Gastrocnemius medialis (tissue), 4 donors: ENCODE results near the gene SMARCAD1. TPM values are rescaled to one million over a fixed set of nuclear protein-coding genes. Genes with fewer than 3 reads are reported as not detected.

Source experiments
- ATAC-seq, 2 donors: fragments of 150-250 bp; one replicate each; pipeline ENCODE4 v1.9.1; 2016
- DNase-seq, 2 donors: peaks; one replicate each; pipeline ENCODE4 v3.0.0-alpha.2; 2019
- H3K27ac ChIP-seq, 4 donors: fragments of 200-600 bp; sonication (generic); 1 replicate in 1 of 4; 2 replicates in 3 of 4; pipeline ENCODE4 v1.5.1; 2016 to 2018; ENCODE audit warnings: mild to moderate bottlenecking in 2 of 4, moderate library complexity in 1 of 4
- H3K27me3 ChIP-seq, 3 donors: fragments of 200-600 bp; sonication (generic) in 2 of 3; 1 replicate in 1 of 3; 2 replicates in 2 of 3; pipeline versions ENCODE4 v1.5.1 to v1.6.0; 2016 to 2019; ENCODE audit warnings: mild to moderate bottlenecking in 1 of 3, moderate library complexity in 1 of 3
- H3K36me3 ChIP-seq, 2 donors: fragments of 200-600 bp; sonication (generic) in 1 of 2; one replicate each; pipeline ENCODE4 v1.5.1; 2017 to 2018
- H3K4me1 ChIP-seq, 2 donors: fragments of 200-600 bp; sonication (generic) in 1 of 2; one replicate each; pipeline ENCODE4 v1.5.1; 2016 to 2017; ENCODE audit warnings: mild to moderate bottlenecking in 2 of 2
- H3K4me3 ChIP-seq, 4 donors: fragments of 200-600 bp; sonication (generic) in 3 of 4; 1 replicate in 1 of 4; 2 replicates in 3 of 4; pipeline ENCODE4 v1.5.1; 2016 to 2019; ENCODE audit warnings: mild to moderate bottlenecking in 2 of 4
- H3K9me3 ChIP-seq, 3 donors: fragments of 200-600 bp; sonication (generic) in 2 of 3; 1 replicate in 1 of 3; 2 replicates in 2 of 3; pipeline ENCODE4 v1.5.1; 2016 to 2019
- CTCF ChIP-seq, 5 experiments: fragments of 450-650 bp in 3 of 5; fragments of 200-600 bp in 2 of 5; sonication (generic) in 2 of 5; IDR thresholded peaks in 4 of 5; conservative IDR thresholded peaks in 1 of 5; 1 replicate in 4 of 5; 2 replicates in 1 of 5; pipeline ENCODE4 v1.5.1; 2016 to 2019; ENCODE audit warnings: antibody characterized with exemption in 5 of 5, mild to moderate bottlenecking in 3 of 5, moderate library complexity in 3 of 5
- POLR2A ChIP-seq, 2 donors: fragments of 450-650 bp; IDR thresholded peaks; one replicate each; pipeline ENCODE4 v1.6.1; 2017; ENCODE audit warnings: antibody characterized with exemption in 2 of 2, mild to moderate bottlenecking in 2 of 2, moderate library complexity in 2 of 2
- in situ Hi-C, 4 donors: fragments of 200-750 bp; cut with MboI; loops; one replicate each; pipeline versions ENCODE4 v1.15.0 to v1.8.0; 2017; ENCODE audit warnings: low sequenced_read_pairs in 4 of 4
- intact Hi-C: fragments of 100-400 bp; cut with DNase I; formaldehyde crosslinking; loops from one replicate; pipeline ENCODE4 v1.15.1; 2023; ENCODE audit warnings: low total_unique reads
- total RNA-seq, 4 donors: library from RNA; depleted of rRNA; stranded (reverse); fragments of >200 nt; gene quantifications; one replicate each; pipeline versions ENCODE4 v1.1.0 to v1.2.3, GENCODE V29; 2016

The SMARCAD1 gene
- total RNA-seq, 4 donors from 2014 or later: 5.7 to 16.9 (median 8.0) TPM

- Histone ChIP-seq H3K36me3 (peaks cover 0 to 44% of the 10 kb centered on the region in 2 donors), H3K27ac (no peak overlapping the region), H3K4me3 (no peak overlapping the region), H3K27me3 (no peaks in the 10 kb centered on the region), H3K4me1 (no peaks in the 10 kb centered on the region), H3K9me3 (no peaks in the 10 kb centered on the region)
- in situ Hi-C loops: no loop called here
- intact Hi-C loops: no loop called here
- ATAC-seq (no peak), DNase-seq (no peak)
- TF ChIP-seq POLR2A (IDR thresholded peaks at IDR 0.05): no peak
Observed at GRCh38 chr4:94240384-94240783, 32.7 kb downstream of the SMARCAD1 start.

GRCh38 chr4:94244087-94244828 lies 36.6 kb downstream of the SMARCAD1 start:
- H3K4me3 ChIP-seq: no peak overlapping the region
- ATAC-seq: no peak
- intact Hi-C loops (no loop called here), in situ Hi-C loops (no loop called here)
- H3K4me1 ChIP-seq: no peaks in the 10 kb centered on the region
- no peak overlapping the region for H3K27ac ChIP-seq
- no peak for DNase-seq
- H3K27me3 ChIP-seq: no peaks in the 10 kb centered on the region
- no peaks in the 10 kb centered on the region for H3K9me3 ChIP-seq
- peaks cover 0 to 22% of the 10 kb centered on the region in 2 donors for H3K36me3 ChIP-seq
- TF ChIP-seq POLR2A (IDR thresholded peaks at IDR 0.05): no peak
- no peak for TF ChIP-seq CTCF (IDR thresholded peaks at IDR 0.05 in 4 of 5, conservative IDR thresholded peaks at IDR 0.05 in 1 of 5)

- H3K9me3 ChIP-seq: no peaks in the 10 kb centered on the region
- TF ChIP-seq CTCF (IDR thresholded peaks at IDR 0.05 in 4 of 5, conservative IDR thresholded peaks at IDR 0.05 in 1 of 5) (no peak), POLR2A (IDR thresholded peaks at IDR 0.05) (no peak)
- H3K36me3 ChIP-seq: peaks cover 0 to 26% of the 10 kb centered on the region in 2 donors
- no peak overlapping the region for H3K4me3 ChIP-seq
- DNase-seq: no peak
- in situ Hi-C loops (no loop called here), intact Hi-C loops (no loop called here)
- no peaks in the 10 kb centered on the region for H3K27me3 ChIP-seq
- H3K4me1 ChIP-seq: no peaks in the 10 kb centered on the region
- no peak overlapping the region for H3K27ac ChIP-seq
- ATAC-seq: no peak
Observed at GRCh38 chr4:94244829-94245185, 37.1 kb downstream of the SMARCAD1 start.

GRCh38 chr4:94251094-94251493 lies 43.4 kb downstream of the SMARCAD1 start:
- H3K4me3 ChIP-seq: no peak overlapping the region
- no peaks in the 10 kb centered on the region for H3K27me3 ChIP-seq
- H3K9me3 ChIP-seq: no peaks in the 10 kb centered on the region
- peaks cover 0 to 24% of the 10 kb centered on the region in 2 donors for H3K36me3 ChIP-seq
- no peaks in the 10 kb centered on the region for H3K4me1 ChIP-seq
- DNase-seq (no peak), ATAC-seq (no peak)
- intact Hi-C loops: no loop called here
- TF ChIP-seq POLR2A (IDR thresholded peaks at IDR 0.05): no peak
- no peak for TF ChIP-seq CTCF (IDR thresholded peaks at IDR 0.05 in 4 of 5, conservative IDR thresholded peaks at IDR 0.05 in 1 of 5)
- in situ Hi-C loops: no loop called here
- H3K27ac ChIP-seq: no peak overlapping the region

GRCh38 chr4:94253036-94253435 lies 45.4 kb downstream of the SMARCAD1 start:
- intact Hi-C loops (no loop called here), in situ Hi-C loops (no loop called here)
- ATAC-seq: no peak
- H3K27ac ChIP-seq: no peak overlapping the region
- H3K27me3 ChIP-seq: no peaks in the 10 kb centered on the region
- peaks cover 0 to 29% of the 10 kb centered on the region in 2 donors for H3K36me3 ChIP-seq
- H3K4me3 ChIP-seq: no peak overlapping the region
- H3K4me1 ChIP-seq: no peaks in the 10 kb centered on the region
- TF ChIP-seq POLR2A (IDR thresholded peaks at IDR 0.05): no peak
- no peak for TF ChIP-seq CTCF (IDR thresholded peaks at IDR 0.05 in 4 of 5, conservative IDR thresholded peaks at IDR 0.05 in 1 of 5)
- no peak for DNase-seq
- H3K9me3 ChIP-seq: no peaks in the 10 kb centered on the region
